ENCODE data around the gene ARHGEF19.

DNA sequence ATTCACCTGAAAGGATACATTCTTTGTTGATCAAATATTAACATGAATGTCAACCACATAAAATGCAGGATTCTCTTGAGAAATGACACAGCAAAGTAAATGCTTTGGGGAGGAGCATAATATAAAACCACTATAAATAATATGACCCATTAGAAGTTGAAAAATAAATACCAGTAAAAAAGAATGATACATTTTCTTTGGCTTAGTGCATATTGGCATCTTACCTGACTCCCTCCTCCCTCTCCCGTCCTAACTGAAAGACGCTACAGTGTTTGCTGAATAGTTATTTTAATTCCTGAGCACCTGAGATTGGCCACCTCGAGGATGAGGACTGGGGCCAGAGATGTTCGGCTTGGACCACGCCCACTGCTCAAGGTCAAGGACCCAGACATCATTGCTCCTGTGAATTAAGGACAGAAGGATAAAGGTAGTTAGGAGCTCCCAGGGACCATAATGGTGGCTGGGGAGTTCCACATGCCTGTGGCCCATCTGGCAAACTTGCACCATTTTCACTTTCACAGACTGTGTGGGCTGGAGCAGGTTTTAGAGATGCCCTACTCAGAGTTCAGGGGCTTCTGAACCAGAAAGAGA is 41.0 kb upstream of the ARHGEF19 start:
- TF ChIP-seq, protein P1, sequence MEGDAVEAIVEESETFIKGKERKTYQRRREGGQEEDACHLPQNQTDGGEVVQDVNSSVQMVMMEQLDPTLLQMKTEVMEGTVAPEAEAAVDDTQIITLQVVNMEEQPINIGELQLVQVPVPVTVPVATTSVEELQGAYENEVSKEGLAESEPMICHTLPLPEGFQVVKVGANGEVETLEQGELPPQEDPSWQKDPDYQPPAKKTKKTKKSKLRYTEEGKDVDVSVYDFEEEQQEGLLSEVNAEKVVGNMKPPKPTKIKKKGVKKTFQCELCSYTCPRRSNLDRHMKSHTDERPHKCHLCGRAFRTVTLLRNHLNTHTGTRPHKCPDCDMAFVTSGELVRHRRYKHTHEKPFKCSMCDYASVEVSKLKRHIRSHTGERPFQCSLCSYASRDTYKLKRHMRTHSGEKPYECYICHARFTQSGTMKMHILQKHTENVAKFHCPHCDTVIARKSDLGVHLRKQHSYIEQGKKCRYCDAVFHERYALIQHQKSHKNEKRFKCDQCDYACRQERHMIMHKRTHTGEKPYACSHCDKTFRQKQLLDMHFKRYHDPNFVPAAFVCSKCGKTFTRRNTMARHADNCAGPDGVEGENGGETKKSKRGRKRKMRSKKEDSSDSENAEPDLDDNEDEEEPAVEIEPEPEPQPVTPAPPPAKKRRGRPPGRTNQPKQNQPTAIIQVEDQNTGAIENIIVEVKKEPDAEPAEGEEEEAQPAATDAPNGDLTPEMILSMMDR (IDR thresholded peaks at IDR 0.05; ENCODE audit: low read depth, low read length): no peak
- TF ChIP-seq EZH2phosphoT487 (IDR thresholded peaks at IDR 0.05; ENCODE audit: low read depth): no peak

Data from OCI-LY3 (cell line).